NT2/D1 (cell line): ENCODE measurements around the gene TGFBI.

Source experiments
- DNase-seq: peaks from one replicate; pipeline ENCODE4 v3.0.0-alpha.2; 2011; ENCODE audit warnings: low read depth, low spot score
- H3K27me3 ChIP-seq: 2 replicates; pipeline ENCODE4 v1.6.0; 2011; ENCODE audit warnings: mild to moderate bottlenecking; ENCODE audit not compliant: insufficient read length, insufficient read depth
- H3K36me3 ChIP-seq: 2 replicates; pipeline ENCODE4 v1.6.1; 2011; ENCODE audit warnings: mild to moderate bottlenecking, low read length, mixed read lengths; ENCODE audit not compliant: insufficient read depth, insufficient read length
- H3K4me1 ChIP-seq: 2 replicates; pipeline ENCODE4 v1.5.1; 2011; ENCODE audit not compliant: insufficient read depth, insufficient read length
- H3K4me3 ChIP-seq: 2 replicates; pipeline ENCODE4 v1.5.1; 2011; ENCODE audit warnings: low read depth; ENCODE audit not compliant: insufficient read length
- H3K9ac ChIP-seq: 2 replicates; pipeline ENCODE4 v1.6.0; 2011; ENCODE audit warnings: low read depth; ENCODE audit not compliant: insufficient read length
- H3K9me3 ChIP-seq: 2 replicates; pipeline ENCODE4 v1.5.1; 2011; ENCODE audit warnings: mild to moderate bottlenecking, low read length; ENCODE audit not compliant: insufficient read depth
- SUZ12 ChIP-seq: IDR thresholded peaks from 2 replicates; pipeline ENCODE4 v1.6.1; 2011; ENCODE audit not compliant: insufficient read length, insufficient read depth; ENCODE audit errors: extremely low read depth
- YY1 ChIP-seq: IDR thresholded peaks from 2 replicates; pipeline ENCODE4 v1.6.1; 2011; ENCODE audit not compliant: insufficient read length, insufficient read depth
- ZNF274 ChIP-seq: IDR thresholded peaks from 2 replicates; pipeline ENCODE4 v1.6.1; 2011; ENCODE audit warnings: mild to moderate bottlenecking, low read depth, low read length

The TGFBI gene

DNA sequence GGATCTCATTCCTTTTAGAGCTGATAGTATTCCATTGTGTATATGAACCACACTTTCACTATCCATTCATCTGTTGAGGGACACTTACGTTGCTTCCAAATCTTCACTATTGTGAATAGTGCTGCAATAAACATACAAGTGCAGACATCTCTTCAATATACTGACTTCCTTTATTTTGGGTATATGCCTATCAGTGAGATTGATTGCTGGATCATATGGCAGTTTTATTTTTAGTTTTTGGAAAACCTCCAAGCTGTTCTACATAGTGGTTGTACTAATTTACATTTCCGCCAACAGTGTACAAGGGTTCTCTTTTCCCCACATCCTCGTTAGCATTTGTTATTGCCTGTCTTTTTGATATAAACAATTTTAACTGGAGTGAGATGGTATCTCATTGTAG, 40.2 kb upstream of the TGFBI start:
- Histone ChIP-seq H3K9me3 (no peaks in the 10 kb centered on the region), H3K9ac (no peak overlapping the region), H3K27me3 (no peaks in the 10 kb centered on the region), H3K36me3 (no peaks in the 10 kb centered on the region), H3K4me1 (no peaks in the 10 kb centered on the region), H3K4me3 (no peak overlapping the region)
- no peak for TF ChIP-seq SUZ12
- TF ChIP-seq ZNF274: no peak
- no peak for TF ChIP-seq YY1
- DNase-seq: no peak

DNA sequence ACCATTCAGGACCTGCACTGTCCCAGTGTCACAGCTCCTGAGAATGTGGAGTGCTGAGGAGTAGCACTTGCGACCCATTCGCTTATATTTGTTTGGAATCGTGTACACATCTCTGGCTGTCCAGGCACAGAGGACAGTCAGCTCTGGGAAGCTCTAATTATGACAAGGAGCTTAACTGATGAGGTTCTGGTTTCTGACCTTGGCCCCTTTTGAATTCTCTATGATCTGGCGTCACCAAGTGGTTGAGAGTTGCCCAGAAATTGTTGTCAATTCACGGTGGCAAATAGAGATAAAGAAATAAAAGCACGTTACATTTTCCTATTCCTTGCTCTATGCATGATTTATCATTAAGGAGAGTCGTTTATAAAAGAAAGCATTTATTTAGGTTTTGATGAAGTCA, 39.1 kb upstream of the TGFBI start:
- Histone ChIP-seq H3K36me3 (no peaks in the 10 kb centered on the region), H3K9me3 (no peaks in the 10 kb centered on the region), H3K9ac (no peak overlapping the region), H3K4me1 (no peaks in the 10 kb centered on the region), H3K4me3 (no peak overlapping the region), H3K27me3 (no peaks in the 10 kb centered on the region)
- DNase-seq: no peak
- TF ChIP-seq ZNF274 (no peak), SUZ12 (no peak)

DNA sequence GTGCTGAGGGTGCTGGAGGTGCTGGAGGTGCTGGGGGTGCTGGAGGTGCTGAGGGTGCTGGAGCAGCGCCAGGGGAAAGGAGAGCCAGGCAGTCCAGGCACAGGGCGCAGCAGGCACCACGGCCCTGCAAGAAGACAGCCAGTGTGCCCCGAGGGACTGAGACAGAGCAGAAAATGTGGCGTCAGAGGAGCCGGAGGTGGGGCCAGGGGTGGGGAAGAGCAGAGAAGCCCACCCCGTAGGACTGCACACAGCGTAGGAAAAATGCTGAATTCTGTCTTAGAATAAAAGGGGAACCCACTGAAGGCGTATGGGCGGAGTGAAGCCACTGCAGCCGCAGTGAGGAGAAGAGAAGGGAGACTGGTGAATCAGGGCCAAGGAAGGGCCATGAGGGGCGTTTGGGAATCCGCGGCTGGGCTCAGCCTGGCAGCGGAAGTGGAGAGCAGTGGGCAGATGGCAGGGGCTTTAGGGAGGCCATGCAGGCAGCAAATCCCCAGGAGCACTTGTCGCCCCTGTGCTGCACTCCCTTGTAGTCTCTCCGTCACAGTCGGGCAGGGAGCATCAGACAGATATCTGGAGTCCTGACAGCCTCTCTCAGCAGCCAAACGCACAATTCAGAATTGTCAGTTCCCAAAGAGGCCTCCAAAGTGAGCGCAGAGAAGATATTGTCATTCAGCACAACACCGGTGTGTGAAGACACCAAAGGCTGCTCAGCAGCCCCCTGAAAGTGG, 38.1 kb upstream of the TGFBI start:
- H3K9ac ChIP-seq: no peak overlapping the region
- no peaks in the 10 kb centered on the region for H3K36me3 ChIP-seq
- H3K27me3 ChIP-seq: no peaks in the 10 kb centered on the region
- no peaks in the 10 kb centered on the region for H3K4me1 ChIP-seq
- H3K9me3 ChIP-seq: no peaks in the 10 kb centered on the region
- H3K4me3 ChIP-seq: no peak overlapping the region
- TF ChIP-seq ZNF274: no peak
- TF ChIP-seq YY1: no peak
- no peak for TF ChIP-seq SUZ12
- DNase-seq: no peak

DNA sequence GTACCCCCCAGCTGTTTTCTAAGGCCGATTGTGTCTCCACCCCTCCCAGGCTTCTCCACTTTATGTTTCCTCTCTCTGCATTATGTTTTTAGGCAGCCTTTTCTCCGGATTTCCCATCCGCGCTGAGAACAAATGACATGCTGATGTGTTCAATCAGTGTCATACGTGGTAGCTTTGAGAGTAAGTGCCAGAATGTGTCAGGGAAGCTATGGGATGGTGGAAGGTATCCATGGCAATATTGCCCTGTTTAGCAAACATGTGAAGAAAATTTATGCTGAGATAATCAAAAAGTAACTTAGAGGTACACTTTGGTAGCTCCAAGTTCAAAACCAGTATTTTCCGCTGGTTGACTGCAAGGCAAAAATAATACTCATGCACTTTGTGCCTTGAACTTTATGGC, 37.4 kb upstream of the TGFBI start:
- TF ChIP-seq YY1: no peak
- TF ChIP-seq ZNF274: no peak
- no peak for TF ChIP-seq SUZ12
- no peaks in the 10 kb centered on the region for H3K27me3 ChIP-seq
- H3K36me3 ChIP-seq: no peaks in the 10 kb centered on the region
- no peaks in the 10 kb centered on the region for H3K4me1 ChIP-seq
- H3K4me3 ChIP-seq: no peak overlapping the region
- H3K9ac ChIP-seq: no peak overlapping the region
- DNase-seq: no peak
- H3K9me3 ChIP-seq: no peaks in the 10 kb centered on the region

DNA sequence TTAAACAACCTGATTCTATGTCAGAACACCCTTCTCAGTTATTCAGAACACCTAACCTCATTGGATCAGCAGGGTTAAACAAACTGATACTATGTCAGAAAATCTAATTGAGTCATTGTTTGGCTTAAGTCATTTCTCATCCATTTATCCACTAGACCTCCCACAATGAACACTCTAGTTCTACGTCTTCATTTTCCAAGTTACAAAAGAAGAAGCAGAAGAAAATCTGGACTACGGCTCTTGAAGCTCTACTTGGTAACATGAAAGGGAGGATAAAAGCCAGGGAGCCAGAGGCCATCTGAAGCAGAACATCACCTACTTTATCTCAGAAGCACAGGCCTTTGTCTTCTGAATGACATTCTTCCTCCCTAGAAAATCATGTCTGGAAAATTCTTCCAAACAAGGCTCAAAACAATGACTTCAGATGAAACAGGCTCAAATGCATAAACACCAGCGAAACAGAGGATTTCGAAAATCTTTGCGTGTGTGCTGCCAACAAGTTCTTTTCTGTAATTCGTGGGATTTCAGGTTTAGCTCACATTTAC, 35.4 kb upstream of the TGFBI start:
- Histone ChIP-seq H3K9me3 (no peaks in the 10 kb centered on the region), H3K4me3 (no peak overlapping the region), H3K4me1 (no peaks in the 10 kb centered on the region), H3K27me3 (no peaks in the 10 kb centered on the region), H3K36me3 (no peaks in the 10 kb centered on the region), H3K9ac (no peak overlapping the region)
- DNase-seq: no peak
- TF ChIP-seq ZNF274: no peak
- TF ChIP-seq YY1: no peak
- no peak for TF ChIP-seq SUZ12

DNA sequence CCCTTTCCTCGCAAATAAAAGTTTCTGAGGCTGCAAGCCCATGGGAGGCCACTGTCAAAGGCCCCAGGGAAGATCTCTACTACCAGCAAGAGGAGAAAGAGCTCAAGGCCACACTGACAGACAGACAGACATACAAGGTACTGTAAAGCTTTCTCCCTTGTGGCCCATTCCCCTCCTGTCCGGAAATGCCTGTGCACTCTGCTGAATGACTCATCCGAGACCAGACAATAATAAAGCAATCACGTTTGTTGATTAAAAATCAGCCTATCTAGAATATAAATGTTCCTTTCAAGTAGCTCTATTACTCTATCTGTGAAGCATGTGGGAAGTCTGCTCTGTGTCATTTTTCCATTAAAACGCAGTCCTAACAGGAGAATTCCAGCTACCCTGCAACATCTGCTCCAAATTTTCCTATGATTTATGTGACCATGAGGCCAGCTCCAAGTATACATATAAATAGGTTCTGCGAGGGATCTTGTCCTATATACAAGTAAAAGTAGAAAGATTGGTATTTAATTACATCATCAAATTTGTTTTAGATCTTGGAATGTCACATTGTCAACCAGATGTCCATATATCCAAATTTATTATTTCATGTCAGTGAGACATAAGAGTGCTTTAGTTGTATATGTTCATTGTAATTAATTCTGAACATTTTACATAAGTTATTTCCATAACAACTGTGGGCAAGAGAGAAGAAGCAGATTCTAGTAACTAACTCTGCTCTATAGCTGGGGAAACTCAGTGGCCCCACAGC, 34.7 kb upstream of the TGFBI start:
- no peaks in the 10 kb centered on the region for H3K4me1 ChIP-seq
- H3K9ac ChIP-seq: no peak overlapping the region
- TF ChIP-seq ZNF274 (no peak), SUZ12 (no peak), YY1 (no peak)
- H3K9me3 ChIP-seq: no peaks in the 10 kb centered on the region
- no peaks in the 10 kb centered on the region for H3K27me3 ChIP-seq
- DNase-seq: no peak
- H3K4me3 ChIP-seq: no peak overlapping the region
- no peaks in the 10 kb centered on the region for H3K36me3 ChIP-seq

DNA sequence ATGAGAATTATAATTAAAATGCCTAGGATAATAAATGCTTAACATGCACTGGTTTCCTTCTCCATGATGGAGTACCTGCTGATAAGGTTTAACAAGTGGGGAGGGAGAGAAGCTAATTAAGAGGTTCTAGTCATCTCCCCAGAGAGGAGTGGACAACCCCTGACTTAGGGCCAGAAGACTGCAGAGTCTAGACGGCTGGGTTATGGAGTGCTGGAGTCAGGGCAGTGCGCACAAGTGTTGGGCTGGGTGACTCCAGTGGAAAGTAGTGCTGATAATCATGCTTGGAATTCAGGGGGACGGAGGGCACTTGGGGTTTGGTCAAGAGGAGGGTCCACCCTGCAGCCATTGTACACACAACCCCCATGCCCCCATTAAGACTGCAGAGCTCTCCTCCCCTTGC, 32.8 kb upstream of the TGFBI start:
- Histone ChIP-seq H3K9ac (no peak overlapping the region), H3K4me3 (no peak overlapping the region), H3K4me1 (no peaks in the 10 kb centered on the region), H3K36me3 (no peaks in the 10 kb centered on the region), H3K9me3 (no peaks in the 10 kb centered on the region), H3K27me3 (no peaks in the 10 kb centered on the region)
- no peak for DNase-seq
- no peak for TF ChIP-seq ZNF274
- no peak for TF ChIP-seq YY1
- no peak for TF ChIP-seq SUZ12
